ENCODE data around the gene MTG1.

MTG1 gene

DNA sequence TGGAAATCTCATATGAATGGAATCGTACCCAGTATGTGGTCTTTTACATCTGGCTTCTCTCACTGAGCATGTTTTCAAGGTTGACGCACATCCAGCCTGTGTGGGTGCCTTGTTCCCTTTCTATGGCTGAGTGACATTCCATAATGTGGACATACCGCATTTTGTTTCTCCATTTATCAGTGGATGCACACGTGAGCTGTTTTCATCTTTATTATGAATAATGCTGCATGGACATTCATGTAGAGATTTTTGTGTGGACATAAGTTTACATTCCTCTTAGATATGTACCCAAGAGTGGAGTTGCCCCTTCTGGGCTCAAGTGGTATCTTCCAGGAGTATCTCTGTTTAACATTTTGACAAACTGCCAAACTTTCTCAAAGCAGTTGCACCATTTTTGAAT, 58.5 kb downstream of the MTG1 start:
- Histone ChIP-seq H3K4me3 (ENCODE audit: low read length, poor library complexity, severe bottlenecking) (no peak overlapping the region), H3F3A (ENCODE audit: low read depth) (no peaks in the 10 kb centered on the region), H3K27me3 (ENCODE audit: insufficient read depth, low read length, poor library complexity, severe bottlenecking) (peaks cover 5% of the 10 kb centered on the region), H3K9me3 (ENCODE audit: insufficient read depth, low read depth, low read length) (peaks cover 15% of the 10 kb centered on the region; the same call in 1 of the 2 replicates), H3K79me2 (ENCODE audit: insufficient read depth, low read length) (peaks cover 37% of the 10 kb centered on the region), H3K4me2 (ENCODE audit: low read depth, low read length, poor library complexity, severe bottlenecking) (no peak overlapping the region), H2AFZ (ENCODE audit: low read length) (no peak overlapping the region), H3K9me2 (replicated peaks; ENCODE audit: low read depth, low read length) (no peaks in the 10 kb centered on the region), H3K9ac (ENCODE audit: low read depth, low read length, poor library complexity, severe bottlenecking) (no peak overlapping the region), H3K4me1 (ENCODE audit: insufficient read depth, low read length, poor library complexity, severe bottlenecking) (peaks cover 21% of the 10 kb centered on the region), H3K36me3 (ENCODE audit: insufficient read depth, low read length) (no peaks in the 10 kb centered on the region), H4K20me1 (ENCODE audit: insufficient read depth, low read length, poor library complexity, severe bottlenecking) (peaks cover 6% of the 10 kb centered on the region)
- no peak for TF ChIP-seq CTCF (conservative IDR thresholded peaks at IDR 0.05; ENCODE audit: low read length)
- TF ChIP-seq EZH2phosphoT487 (IDR thresholded peaks at IDR 0.05; ENCODE audit: borderline replicate concordance) = no peak

DNA sequence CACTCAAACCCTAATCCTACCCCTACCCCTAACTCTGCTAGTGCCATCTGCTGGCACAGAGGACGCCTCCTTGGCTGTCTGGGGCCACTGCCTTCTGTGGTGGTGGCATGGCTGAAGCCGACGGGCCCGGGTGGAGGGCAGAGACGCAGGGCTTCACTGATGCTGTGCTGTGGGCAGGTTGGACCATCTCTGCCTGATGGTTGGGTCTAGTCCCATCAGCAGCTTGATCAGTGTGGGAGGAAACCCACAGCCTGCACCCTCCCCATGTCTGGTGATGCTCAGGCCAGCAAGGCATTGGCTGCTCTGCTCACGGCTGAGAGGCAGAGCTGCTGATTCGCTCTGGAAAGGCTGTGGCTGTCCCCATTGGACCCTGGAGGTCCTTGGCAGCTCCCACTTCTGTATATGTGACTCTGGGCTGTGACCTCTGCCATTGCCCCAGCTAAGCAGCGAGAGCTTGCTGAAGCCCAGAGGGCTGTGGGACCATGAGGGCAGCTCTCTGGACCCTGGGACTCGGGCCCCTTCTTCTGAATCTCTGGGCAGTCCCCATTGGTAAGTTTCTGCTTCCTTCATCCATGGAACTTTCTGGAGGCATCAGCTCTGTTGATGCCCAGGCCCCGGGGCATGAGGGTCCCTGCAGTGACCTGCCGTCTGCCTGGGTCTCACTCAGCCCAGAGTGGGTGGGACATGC, 59.7 kb downstream of the MTG1 start, which contains the start of gene SCART1:
TSS of gene SCART1 (plus strand) at position 430 of the 688 bp plus-strand sequence. CDS start at position 483, 53 bp downstream.
- H3K79me2 ChIP-seq (ENCODE audit: insufficient read depth, low read length) = peaks cover 42% of the 10 kb centered on the region
- H4K20me1 ChIP-seq (ENCODE audit: insufficient read depth, low read length, poor library complexity, severe bottlenecking) = peaks cover 6% of the 10 kb centered on the region
- H3K27me3 ChIP-seq (ENCODE audit: insufficient read depth, low read length, poor library complexity, severe bottlenecking) = no peaks in the 10 kb centered on the region
- peak within 1 kb of the TSS; percentile 85 for H3K9ac ChIP-seq (ENCODE audit: low read depth, low read length, poor library complexity, severe bottlenecking)
- peak within 1 kb of the TSS; percentile 75 for H3K4me3 ChIP-seq (ENCODE audit: low read length, poor library complexity, severe bottlenecking)
- H3K4me1 ChIP-seq (ENCODE audit: insufficient read depth, low read length, poor library complexity, severe bottlenecking) = peaks cover 24% of the 10 kb centered on the region
- no peaks in the 10 kb centered on the region for H3K9me2 ChIP-seq (replicated peaks; ENCODE audit: low read depth, low read length)
- TF ChIP-seq CTCF (conservative IDR thresholded peaks at IDR 0.05; ENCODE audit: low read length) (peak; percentile 52), EZH2phosphoT487 (IDR thresholded peaks at IDR 0.05; ENCODE audit: borderline replicate concordance) (no peak)
- peaks cover 6% of the 10 kb centered on the region; the same call in 1 of the 2 replicates for H3K9me3 ChIP-seq (ENCODE audit: insufficient read depth, low read depth, low read length)
- peak within 1 kb of the TSS; percentile 83 for H3K4me2 ChIP-seq (ENCODE audit: low read depth, low read length, poor library complexity, severe bottlenecking)
- no peaks in the 10 kb centered on the region for H3K36me3 ChIP-seq (ENCODE audit: insufficient read depth, low read length)
- H3F3A ChIP-seq (ENCODE audit: low read depth) = no peaks in the 10 kb centered on the region
- H2AFZ ChIP-seq (ENCODE audit: low read length) = no peak within 1 kb of the TSS

- Histone ChIP-seq H2AFZ (ENCODE audit: low read length) (no peak overlapping the region), H3K4me2 (ENCODE audit: low read depth, low read length, poor library complexity, severe bottlenecking) (peak overlapping the region; percentile 83), H3K4me3 (ENCODE audit: low read length, poor library complexity, severe bottlenecking) (peak overlapping the region; percentile 75), H4K20me1 (ENCODE audit: insufficient read depth, low read length, poor library complexity, severe bottlenecking) (peaks cover 6% of the 10 kb centered on the region), H3F3A (ENCODE audit: low read depth) (no peaks in the 10 kb centered on the region), H3K4me1 (ENCODE audit: insufficient read depth, low read length, poor library complexity, severe bottlenecking) (peaks cover 25% of the 10 kb centered on the region), H3K79me2 (ENCODE audit: insufficient read depth, low read length) (peaks cover 49% of the 10 kb centered on the region), H3K9me2 (replicated peaks; ENCODE audit: low read depth, low read length) (no peaks in the 10 kb centered on the region), H3K36me3 (ENCODE audit: insufficient read depth, low read length) (no peaks in the 10 kb centered on the region), H3K9me3 (ENCODE audit: insufficient read depth, low read depth, low read length) (0 out of 2 replicates have a peak, but pooled peaks cover 1% of the 10 kb centered on the region), H3K27me3 (ENCODE audit: insufficient read depth, low read length, poor library complexity, severe bottlenecking) (no peaks in the 10 kb centered on the region), H3K9ac (ENCODE audit: low read depth, low read length, poor library complexity, severe bottlenecking) (peak overlapping the region; percentile 85)
- TF ChIP-seq CTCF (conservative IDR thresholded peaks at IDR 0.05; ENCODE audit: low read length) (no peak), EZH2phosphoT487 (IDR thresholded peaks at IDR 0.05; ENCODE audit: borderline replicate concordance) (no peak)
Measured at GRCh38 chr10:133454204-133454893, 60.4 kb downstream of the MTG1 start.

All from Loucy (cell line).